Gastrocnemius medialis (tissue), 4 donors: ENCODE measurements around the gene TLE7. TPM values are rescaled to one million over a fixed set of nuclear protein-coding genes. Genes with fewer than 3 reads are reported as not detected.

Experiments
- ATAC-seq, 2 donors: fragments of 150-250 bp; one replicate each; pipeline ENCODE4 v1.9.1; 2016
- DNase-seq, 2 donors: peaks; one replicate each; pipeline ENCODE4 v3.0.0-alpha.2; 2019
- H3K27ac ChIP-seq, 4 donors: fragments of 200-600 bp; sonication (generic); 1 replicate in 1 of 4; 2 replicates in 3 of 4; pipeline ENCODE4 v1.5.1; 2016 to 2018; ENCODE audit warnings: mild to moderate bottlenecking in 2 of 4, moderate library complexity in 1 of 4
- H3K27me3 ChIP-seq, 3 donors: fragments of 200-600 bp; sonication (generic) in 2 of 3; 1 replicate in 1 of 3; 2 replicates in 2 of 3; pipeline versions ENCODE4 v1.5.1 to v1.6.0; 2016 to 2019; ENCODE audit warnings: mild to moderate bottlenecking in 1 of 3, moderate library complexity in 1 of 3
- H3K36me3 ChIP-seq, 2 donors: fragments of 200-600 bp; sonication (generic) in 1 of 2; one replicate each; pipeline ENCODE4 v1.5.1; 2017 to 2018
- H3K4me1 ChIP-seq, 2 donors: fragments of 200-600 bp; sonication (generic) in 1 of 2; one replicate each; pipeline ENCODE4 v1.5.1; 2016 to 2017; ENCODE audit warnings: mild to moderate bottlenecking in 2 of 2
- H3K4me3 ChIP-seq, 4 donors: fragments of 200-600 bp; sonication (generic) in 3 of 4; 1 replicate in 1 of 4; 2 replicates in 3 of 4; pipeline ENCODE4 v1.5.1; 2016 to 2019; ENCODE audit warnings: mild to moderate bottlenecking in 2 of 4
- H3K9me3 ChIP-seq, 3 donors: fragments of 200-600 bp; sonication (generic) in 2 of 3; 1 replicate in 1 of 3; 2 replicates in 2 of 3; pipeline ENCODE4 v1.5.1; 2016 to 2019
- POLR2A ChIP-seq, 2 donors: fragments of 450-650 bp; IDR thresholded peaks; one replicate each; pipeline ENCODE4 v1.6.1; 2017; ENCODE audit warnings: antibody characterized with exemption in 2 of 2, mild to moderate bottlenecking in 2 of 2, moderate library complexity in 2 of 2
- in situ Hi-C, 4 donors: fragments of 200-750 bp; cut with MboI; loops; one replicate each; pipeline versions ENCODE4 v1.15.0 to v1.8.0; 2017; ENCODE audit warnings: low sequenced_read_pairs in 4 of 4
- intact Hi-C: fragments of 100-400 bp; cut with DNase I; formaldehyde crosslinking; loops from one replicate; pipeline ENCODE4 v1.15.1; 2023; ENCODE audit warnings: low total_unique reads
- total RNA-seq, 4 donors: library from RNA; depleted of rRNA; stranded (reverse); fragments of >200 nt; gene quantifications; one replicate each; pipeline versions ENCODE4 v1.1.0 to v1.2.3, GENCODE V29; 2016
- TF ChIP-seq, protein P1 (sequence below), 5 experiments: fragments of 450-650 bp in 3 of 5; fragments of 200-600 bp in 2 of 5; sonication (generic) in 2 of 5; IDR thresholded peaks in 4 of 5; conservative IDR thresholded peaks in 1 of 5; 1 replicate in 4 of 5; 2 replicates in 1 of 5; pipeline ENCODE4 v1.5.1; 2016 to 2019; ENCODE audit warnings: antibody characterized with exemption in 5 of 5, mild to moderate bottlenecking in 3 of 5, moderate library complexity in 3 of 5

Gene TLE7
- total RNA-seq, 4 donors from 2014 or later: not detected

DNA sequence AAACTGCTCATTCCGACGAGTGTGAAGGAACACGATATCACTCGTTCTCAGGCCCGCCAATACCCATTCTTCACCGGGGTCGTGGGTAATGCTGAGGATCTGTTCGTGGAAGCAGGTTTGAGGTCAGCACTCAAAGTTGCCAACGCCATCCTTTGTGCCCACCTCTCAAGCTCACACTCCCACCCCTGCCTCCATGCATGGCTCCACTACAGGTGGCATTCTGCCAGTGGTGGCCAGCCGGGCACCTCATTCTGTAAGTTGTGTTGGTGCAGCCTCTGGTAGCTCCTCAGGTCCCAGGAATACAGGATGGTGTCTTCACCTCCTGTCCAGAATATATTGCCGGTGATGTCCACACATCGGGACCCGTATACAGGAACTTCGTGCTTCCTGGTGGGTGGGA is 10.7 kb downstream of the TLE7 start:
- Histone ChIP-seq H3K36me3 (no peaks in the 10 kb centered on the region), H3K4me3 (no peak overlapping the region), H3K9me3 (no peaks in the 10 kb centered on the region), H3K27ac (no peak overlapping the region), H3K27me3 (peaks cover 0 to 8% (median 4%) of the 10 kb centered on the region in 3 donors), H3K4me1 (no peaks in the 10 kb centered on the region)
- intact Hi-C loops (no loop called here), in situ Hi-C loops (no loop called here)
- DNase-seq (no peak), ATAC-seq (no peak)
- no peak for TF ChIP-seq POLR2A (IDR thresholded peaks at IDR 0.05)
- TF ChIP-seq, protein P1, sequence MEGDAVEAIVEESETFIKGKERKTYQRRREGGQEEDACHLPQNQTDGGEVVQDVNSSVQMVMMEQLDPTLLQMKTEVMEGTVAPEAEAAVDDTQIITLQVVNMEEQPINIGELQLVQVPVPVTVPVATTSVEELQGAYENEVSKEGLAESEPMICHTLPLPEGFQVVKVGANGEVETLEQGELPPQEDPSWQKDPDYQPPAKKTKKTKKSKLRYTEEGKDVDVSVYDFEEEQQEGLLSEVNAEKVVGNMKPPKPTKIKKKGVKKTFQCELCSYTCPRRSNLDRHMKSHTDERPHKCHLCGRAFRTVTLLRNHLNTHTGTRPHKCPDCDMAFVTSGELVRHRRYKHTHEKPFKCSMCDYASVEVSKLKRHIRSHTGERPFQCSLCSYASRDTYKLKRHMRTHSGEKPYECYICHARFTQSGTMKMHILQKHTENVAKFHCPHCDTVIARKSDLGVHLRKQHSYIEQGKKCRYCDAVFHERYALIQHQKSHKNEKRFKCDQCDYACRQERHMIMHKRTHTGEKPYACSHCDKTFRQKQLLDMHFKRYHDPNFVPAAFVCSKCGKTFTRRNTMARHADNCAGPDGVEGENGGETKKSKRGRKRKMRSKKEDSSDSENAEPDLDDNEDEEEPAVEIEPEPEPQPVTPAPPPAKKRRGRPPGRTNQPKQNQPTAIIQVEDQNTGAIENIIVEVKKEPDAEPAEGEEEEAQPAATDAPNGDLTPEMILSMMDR (IDR thresholded peaks at IDR 0.05 in 4 of 5, conservative IDR thresholded peaks at IDR 0.05 in 1 of 5): no peak

DNA sequence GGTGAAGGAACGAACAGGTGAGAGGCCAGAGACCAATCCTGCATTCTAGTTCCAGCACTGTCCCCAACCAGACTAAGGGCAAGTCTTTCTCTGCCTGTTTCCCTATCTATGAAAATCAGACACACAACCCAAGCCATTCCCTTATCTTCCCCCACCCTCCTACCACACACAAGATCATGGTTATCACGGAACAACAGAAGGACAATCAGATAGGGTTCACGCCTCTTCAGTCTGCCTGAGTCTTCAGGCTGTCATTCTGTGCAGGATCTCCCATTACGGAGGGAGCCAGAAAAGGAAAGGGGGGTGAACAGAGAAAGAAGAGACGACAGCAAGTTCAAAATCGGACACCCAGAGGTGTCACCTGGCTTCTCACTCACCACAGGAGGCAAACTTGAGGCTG is 11.1 kb downstream of the TLE7 start:
- H3K9me3 ChIP-seq: no peaks in the 10 kb centered on the region
- intact Hi-C loops: no loop called here
- in situ Hi-C loops: no loop called here
- DNase-seq: no peak
- no peak overlapping the region for H3K27ac ChIP-seq
- H3K4me3 ChIP-seq: no peak overlapping the region
- TF ChIP-seq POLR2A (IDR thresholded peaks at IDR 0.05): no peak
- H3K4me1 ChIP-seq: no peaks in the 10 kb centered on the region
- peaks cover 4 to 12% (median 4%) of the 10 kb centered on the region in 3 donors for H3K27me3 ChIP-seq
- ATAC-seq: no peak
- H3K36me3 ChIP-seq: no peaks in the 10 kb centered on the region

DNA sequence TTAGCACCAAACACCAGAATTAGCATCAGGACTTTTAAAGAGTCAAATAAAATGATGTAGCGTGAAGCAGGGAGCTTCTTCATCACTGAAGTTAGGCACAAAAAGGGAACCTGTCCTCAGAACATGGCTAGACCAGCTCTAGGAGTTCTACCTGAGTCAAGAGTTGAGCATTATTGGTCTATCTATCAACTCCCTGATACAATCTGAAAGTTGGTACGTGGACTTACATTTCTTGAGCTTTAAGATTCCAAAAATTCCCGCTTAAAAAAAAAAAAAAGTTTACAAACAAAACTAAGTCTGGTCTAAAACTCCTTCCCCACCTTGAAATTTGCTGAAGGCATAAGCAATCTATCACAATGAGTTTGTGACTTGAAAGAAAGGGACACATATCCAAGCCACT is 12.3 kb downstream of the TLE7 start:
- H3K27ac ChIP-seq: no peak overlapping the region
- peaks cover 4 to 15% (median 7%) of the 10 kb centered on the region in 3 donors for H3K27me3 ChIP-seq
- ATAC-seq (no peak), DNase-seq (no peak)
- no peaks in the 10 kb centered on the region for H3K36me3 ChIP-seq
- TF ChIP-seq POLR2A (IDR thresholded peaks at IDR 0.05): no peak
- TF ChIP-seq, protein P1 (IDR thresholded peaks at IDR 0.05 in 4 of 5, conservative IDR thresholded peaks at IDR 0.05 in 1 of 5): no peak
- no peaks in the 10 kb centered on the region for H3K4me1 ChIP-seq
- intact Hi-C loops (no loop called here), in situ Hi-C loops (no loop called here)
- no peaks in the 10 kb centered on the region for H3K9me3 ChIP-seq
- H3K4me3 ChIP-seq: no peak overlapping the region

DNA sequence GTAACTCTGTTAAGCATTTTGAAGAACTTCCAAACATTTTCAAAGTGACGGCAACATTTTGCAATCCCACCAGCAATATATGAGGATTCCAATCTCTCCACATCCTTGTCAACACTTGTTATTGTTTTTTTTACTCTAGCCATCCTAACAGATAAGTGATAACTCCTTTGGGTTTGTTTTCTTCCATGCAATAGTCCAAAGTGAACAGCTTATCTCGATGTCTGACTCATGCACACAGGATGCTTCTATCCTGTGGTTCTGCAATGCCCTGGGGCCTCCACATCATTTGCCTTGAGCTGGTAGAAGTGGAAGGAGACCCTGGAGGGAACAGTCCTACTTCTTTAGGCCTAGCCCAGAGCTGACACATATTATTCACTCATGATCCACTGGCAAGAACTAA is 13.0 kb downstream of the TLE7 start:
- Histone ChIP-seq H3K27ac (no peak overlapping the region), H3K36me3 (no peaks in the 10 kb centered on the region), H3K27me3 (peaks cover 7 to 15% (median 8%) of the 10 kb centered on the region in 3 donors), H3K4me3 (no peak overlapping the region), H3K4me1 (no peaks in the 10 kb centered on the region), H3K9me3 (no peaks in the 10 kb centered on the region)
- no peak for TF ChIP-seq POLR2A (IDR thresholded peaks at IDR 0.05)
- TF ChIP-seq, protein P1 (IDR thresholded peaks at IDR 0.05 in 4 of 5, conservative IDR thresholded peaks at IDR 0.05 in 1 of 5): no peak
- no peak for DNase-seq
- no peak for ATAC-seq
- in situ Hi-C loops (no loop called here), intact Hi-C loops (no loop called here)

DNA sequence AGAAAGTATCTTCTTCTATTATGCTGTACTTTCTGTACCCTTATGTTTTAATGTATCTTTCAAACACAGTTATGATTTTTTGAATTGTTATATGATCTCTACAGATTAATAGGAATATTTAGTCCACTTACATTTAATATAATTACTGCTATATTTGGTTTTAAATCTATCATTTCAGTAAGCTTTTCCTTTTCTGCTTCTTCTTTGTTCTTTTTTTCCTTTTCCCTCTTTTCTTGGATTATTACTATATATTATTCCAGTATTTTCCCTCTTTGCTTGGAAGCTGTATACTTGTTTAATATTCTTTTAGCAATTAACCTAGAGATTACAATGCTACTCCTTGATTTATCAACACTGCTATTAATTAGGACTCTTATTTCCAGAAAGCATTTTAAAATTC is 13.5 kb downstream of the TLE7 start:
- intact Hi-C loops: no loop called here
- in situ Hi-C loops: no loop called here
- DNase-seq: no peak
- H3K27ac ChIP-seq: no peak overlapping the region
- H3K9me3 ChIP-seq: no peaks in the 10 kb centered on the region
- no peak overlapping the region for H3K4me3 ChIP-seq
- no peaks in the 10 kb centered on the region for H3K4me1 ChIP-seq
- no peaks in the 10 kb centered on the region for H3K36me3 ChIP-seq
- TF ChIP-seq, protein P1 (IDR thresholded peaks at IDR 0.05 in 4 of 5, conservative IDR thresholded peaks at IDR 0.05 in 1 of 5): no peak
- no peak for TF ChIP-seq POLR2A (IDR thresholded peaks at IDR 0.05)
- no peak for ATAC-seq
- H3K27me3 ChIP-seq: peaks cover 7 to 15% (median 8%) of the 10 kb centered on the region in 3 donors
